Measurements from ENCODE around the gene CNGB1.
"Not testable (repeated sequence)": the region's sequence is repeated elsewhere in the genome, so short reads cannot be mapped to it uniquely, and the experiment has no call there.

CNGB1 gene

DNA sequence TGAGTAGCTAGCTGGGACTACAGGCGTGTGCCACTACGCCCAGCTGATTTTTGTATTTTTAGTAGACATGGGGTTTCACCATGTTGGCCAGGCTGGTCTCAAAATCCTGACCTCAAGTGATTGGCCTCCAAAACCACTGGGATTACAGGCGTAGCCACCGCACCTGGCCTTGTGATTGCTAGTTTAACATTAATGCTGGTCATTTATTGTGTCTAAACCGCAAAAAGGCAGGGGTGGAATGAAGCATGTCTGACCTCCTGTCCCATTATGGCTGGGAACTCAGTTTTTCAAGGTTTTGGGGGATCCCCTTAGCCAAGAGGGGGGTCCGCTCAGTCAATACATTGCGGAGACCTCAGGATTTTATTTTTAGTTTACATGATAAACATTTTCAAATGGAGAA is 10.7 kb upstream of the CNGB1 start:
- no peak overlapping the region for H3K9ac ChIP-seq (ENCODE audit: low read depth, low read length, poor library complexity, severe bottlenecking)
- H2AFZ ChIP-seq (ENCODE audit: low read length): no peak overlapping the region
- no peaks in the 10 kb centered on the region for H3K79me2 ChIP-seq (ENCODE audit: insufficient read depth, low read length)
- no peaks in the 10 kb centered on the region for H3F3A ChIP-seq (ENCODE audit: low read depth)
- H4K20me1 ChIP-seq (ENCODE audit: insufficient read depth, low read length, poor library complexity, severe bottlenecking): no peaks in the 10 kb centered on the region
- TF ChIP-seq, protein P1, sequence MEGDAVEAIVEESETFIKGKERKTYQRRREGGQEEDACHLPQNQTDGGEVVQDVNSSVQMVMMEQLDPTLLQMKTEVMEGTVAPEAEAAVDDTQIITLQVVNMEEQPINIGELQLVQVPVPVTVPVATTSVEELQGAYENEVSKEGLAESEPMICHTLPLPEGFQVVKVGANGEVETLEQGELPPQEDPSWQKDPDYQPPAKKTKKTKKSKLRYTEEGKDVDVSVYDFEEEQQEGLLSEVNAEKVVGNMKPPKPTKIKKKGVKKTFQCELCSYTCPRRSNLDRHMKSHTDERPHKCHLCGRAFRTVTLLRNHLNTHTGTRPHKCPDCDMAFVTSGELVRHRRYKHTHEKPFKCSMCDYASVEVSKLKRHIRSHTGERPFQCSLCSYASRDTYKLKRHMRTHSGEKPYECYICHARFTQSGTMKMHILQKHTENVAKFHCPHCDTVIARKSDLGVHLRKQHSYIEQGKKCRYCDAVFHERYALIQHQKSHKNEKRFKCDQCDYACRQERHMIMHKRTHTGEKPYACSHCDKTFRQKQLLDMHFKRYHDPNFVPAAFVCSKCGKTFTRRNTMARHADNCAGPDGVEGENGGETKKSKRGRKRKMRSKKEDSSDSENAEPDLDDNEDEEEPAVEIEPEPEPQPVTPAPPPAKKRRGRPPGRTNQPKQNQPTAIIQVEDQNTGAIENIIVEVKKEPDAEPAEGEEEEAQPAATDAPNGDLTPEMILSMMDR (conservative IDR thresholded peaks at IDR 0.05; ENCODE audit: low read length): no peak
- TF ChIP-seq EZH2phosphoT487 (IDR thresholded peaks at IDR 0.05; ENCODE audit: borderline replicate concordance): no peak
- no peaks in the 10 kb centered on the region for H3K9me3 ChIP-seq (ENCODE audit: insufficient read depth, low read depth, low read length)
- H3K27me3 ChIP-seq (ENCODE audit: insufficient read depth, low read length, poor library complexity, severe bottlenecking): no peaks in the 10 kb centered on the region
- H3K4me3 ChIP-seq (ENCODE audit: low read length, poor library complexity, severe bottlenecking): no peak overlapping the region
- H3K36me3 ChIP-seq (ENCODE audit: insufficient read depth, low read length): no peaks in the 10 kb centered on the region
- no peaks in the 10 kb centered on the region for H3K4me1 ChIP-seq (ENCODE audit: insufficient read depth, low read length, poor library complexity, severe bottlenecking)
- no peaks in the 10 kb centered on the region for H3K9me2 ChIP-seq (replicated peaks; ENCODE audit: low read depth, low read length)
- H3K4me2 ChIP-seq (ENCODE audit: low read depth, low read length, poor library complexity, severe bottlenecking): no peak overlapping the region

- Histone ChIP-seq H4K20me1 (ENCODE audit: insufficient read depth, low read length, poor library complexity, severe bottlenecking) (no peaks in the 10 kb centered on the region), H3K9me2 (replicated peaks; ENCODE audit: low read depth, low read length) (no peaks in the 10 kb centered on the region), H3K4me1 (ENCODE audit: insufficient read depth, low read length, poor library complexity, severe bottlenecking) (no peaks in the 10 kb centered on the region), H3K4me2 (ENCODE audit: low read depth, low read length, poor library complexity, severe bottlenecking) (no peak overlapping the region), H3F3A (ENCODE audit: low read depth) (no peaks in the 10 kb centered on the region), H3K9me3 (ENCODE audit: insufficient read depth, low read depth, low read length) (no peaks in the 10 kb centered on the region), H3K36me3 (ENCODE audit: insufficient read depth, low read length) (no peaks in the 10 kb centered on the region), H3K4me3 (ENCODE audit: low read length, poor library complexity, severe bottlenecking) (no peak overlapping the region), H2AFZ (ENCODE audit: low read length) (no peak overlapping the region), H3K79me2 (ENCODE audit: insufficient read depth, low read length) (no peaks in the 10 kb centered on the region), H3K27me3 (ENCODE audit: insufficient read depth, low read length, poor library complexity, severe bottlenecking) (no peaks in the 10 kb centered on the region), H3K9ac (ENCODE audit: low read depth, low read length, poor library complexity, severe bottlenecking) (no peak overlapping the region)
- TF ChIP-seq, protein P1 (conservative IDR thresholded peaks at IDR 0.05; ENCODE audit: low read length): no peak
- TF ChIP-seq EZH2phosphoT487 (IDR thresholded peaks at IDR 0.05; ENCODE audit: borderline replicate concordance): no peak
Observed at GRCh38 chr16:57979006-57979585, 8.2 kb upstream of the CNGB1 start.

DNA sequence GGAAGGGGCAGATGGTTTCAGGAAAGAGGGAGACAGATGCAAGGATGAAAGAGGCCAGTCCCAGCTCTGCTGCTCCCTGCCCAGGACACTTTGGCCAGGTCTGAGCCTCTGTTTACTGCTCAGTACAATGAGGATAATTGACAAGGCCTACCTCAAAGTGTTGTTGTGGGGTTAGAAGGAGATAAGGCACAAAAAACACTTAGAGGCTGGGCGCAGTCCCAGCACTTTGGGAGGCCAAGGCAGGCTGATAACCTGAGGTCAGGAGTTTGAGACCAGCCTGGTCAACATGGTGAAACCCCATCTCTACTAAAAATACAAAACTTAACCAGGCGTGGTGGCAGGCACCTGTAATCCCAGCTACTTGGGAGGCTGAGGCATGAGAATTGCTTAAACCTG is 7.1 kb upstream of the CNGB1 start:
- not testable (repeated sequence) for H3K9me3 ChIP-seq (ENCODE audit: insufficient read depth, low read depth, low read length); H4K20me1 ChIP-seq (ENCODE audit: insufficient read depth, low read length, poor library complexity, severe bottlenecking); H3K4me2 ChIP-seq (ENCODE audit: low read depth, low read length, poor library complexity, severe bottlenecking); H3K4me3 ChIP-seq (ENCODE audit: low read length, poor library complexity, severe bottlenecking); H3F3A ChIP-seq (ENCODE audit: low read depth); H3K27me3 ChIP-seq (ENCODE audit: insufficient read depth, low read length, poor library complexity, severe bottlenecking); H2AFZ ChIP-seq (ENCODE audit: low read length); H3K9me2 ChIP-seq (replicated peaks; ENCODE audit: low read depth, low read length); H3K4me1 ChIP-seq (ENCODE audit: insufficient read depth, low read length, poor library complexity, severe bottlenecking); H3K36me3 ChIP-seq (ENCODE audit: insufficient read depth, low read length); H3K9ac ChIP-seq (ENCODE audit: low read depth, low read length, poor library complexity, severe bottlenecking); H3K79me2 ChIP-seq (ENCODE audit: insufficient read depth, low read length)

DNA sequence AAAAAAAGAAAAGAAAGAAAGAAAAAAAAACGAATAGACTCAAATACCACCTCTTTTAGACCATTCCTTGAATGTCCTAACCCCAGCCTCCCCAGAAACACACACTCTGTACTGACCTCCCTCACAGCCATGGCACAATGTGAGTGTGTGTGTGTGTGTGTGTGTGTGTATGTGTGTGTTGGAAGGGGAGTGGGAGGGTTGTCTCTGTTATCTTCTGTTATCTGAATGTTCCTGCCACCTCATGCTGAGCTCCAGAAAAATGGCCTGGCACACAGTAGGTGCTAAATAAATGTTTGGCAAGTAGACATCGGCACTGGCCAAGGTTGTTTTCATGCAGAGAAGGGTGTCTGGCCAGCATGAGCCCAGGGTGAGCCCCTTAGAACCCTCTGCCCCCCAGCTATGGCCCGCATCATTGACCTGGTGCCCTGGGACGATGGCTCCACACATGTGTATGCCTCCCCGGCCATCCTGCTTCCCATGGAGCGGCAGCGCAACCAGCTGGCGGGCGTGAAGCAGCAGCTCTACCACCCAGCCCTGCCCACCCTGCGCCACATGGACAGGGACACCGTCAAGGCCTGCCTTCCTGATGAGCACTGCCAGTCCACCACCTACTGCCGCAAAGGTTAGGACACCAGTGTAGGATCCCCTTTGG is 6.6 kb upstream of the CNGB1 start:
- no peak overlapping the region for H3K9ac ChIP-seq (ENCODE audit: low read depth, low read length, poor library complexity, severe bottlenecking)
- TF ChIP-seq, protein P1 (conservative IDR thresholded peaks at IDR 0.05; ENCODE audit: low read length): no peak
- TF ChIP-seq EZH2phosphoT487 (IDR thresholded peaks at IDR 0.05; ENCODE audit: borderline replicate concordance): no peak
- no peaks in the 10 kb centered on the region for H3K79me2 ChIP-seq (ENCODE audit: insufficient read depth, low read length)
- H3F3A ChIP-seq (ENCODE audit: low read depth): no peaks in the 10 kb centered on the region
- no peaks in the 10 kb centered on the region for H3K9me3 ChIP-seq (ENCODE audit: insufficient read depth, low read depth, low read length)
- H3K36me3 ChIP-seq (ENCODE audit: insufficient read depth, low read length): no peaks in the 10 kb centered on the region
- H3K9me2 ChIP-seq (replicated peaks; ENCODE audit: low read depth, low read length): no peaks in the 10 kb centered on the region
- no peaks in the 10 kb centered on the region for H3K27me3 ChIP-seq (ENCODE audit: insufficient read depth, low read length, poor library complexity, severe bottlenecking)
- no peak overlapping the region for H2AFZ ChIP-seq (ENCODE audit: low read length)
- no peak overlapping the region for H3K4me3 ChIP-seq (ENCODE audit: low read length, poor library complexity, severe bottlenecking)
- no peak overlapping the region for H3K4me2 ChIP-seq (ENCODE audit: low read depth, low read length, poor library complexity, severe bottlenecking)
- H4K20me1 ChIP-seq (ENCODE audit: insufficient read depth, low read length, poor library complexity, severe bottlenecking): no peaks in the 10 kb centered on the region
- H3K4me1 ChIP-seq (ENCODE audit: insufficient read depth, low read length, poor library complexity, severe bottlenecking): peaks cover 4% of the 10 kb centered on the region

Data from Loucy (cell line).